HG03439 (cell line): Measurements from ENCODE around the gene GHRL.
"Not testable (repeated sequence)": the region's sequence is repeated elsewhere in the genome, so short reads cannot be mapped to it uniquely, and the experiment has no call there.

Experiments
- ATAC-seq: cut with Tn5 transposase; IDR thresholded peaks from one replicate; pipeline ENCODE4 v1.9.1; 2021; ENCODE audit warnings: mild to moderate bottlenecking, moderate library complexity; ENCODE audit not compliant: unreplicated experiment

Gene GHRL

DNA sequence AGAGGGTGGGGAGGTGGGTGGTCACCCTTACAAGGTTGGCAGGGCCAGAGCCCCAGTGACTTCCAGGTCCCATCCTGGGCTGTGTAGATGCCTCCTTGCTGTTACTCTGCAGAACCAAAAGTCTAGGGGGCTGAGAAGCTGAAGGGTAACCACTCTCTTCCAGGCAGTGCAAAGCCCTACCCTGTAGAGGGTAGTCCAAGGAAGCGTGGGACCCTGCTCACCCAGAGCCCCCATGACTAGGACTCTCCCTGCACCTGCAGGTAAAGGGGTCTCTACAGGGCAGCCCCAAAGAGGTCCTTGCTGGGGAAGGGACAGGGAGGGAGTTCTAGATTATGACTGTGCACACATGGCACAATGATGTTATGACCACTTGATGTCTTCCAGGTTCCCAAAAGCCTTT is 14.2 kb downstream of the GHRL start:
- ATAC-seq: no peak

GRCh38 chr3:10277115-10277625 is 15.6 kb downstream of the GHRL start:
- ATAC-seq: no peak

- ATAC-seq: no peak
Measured at GRCh38 chr3:10274601-10275000, 18.1 kb downstream of the GHRL start.

DNA sequence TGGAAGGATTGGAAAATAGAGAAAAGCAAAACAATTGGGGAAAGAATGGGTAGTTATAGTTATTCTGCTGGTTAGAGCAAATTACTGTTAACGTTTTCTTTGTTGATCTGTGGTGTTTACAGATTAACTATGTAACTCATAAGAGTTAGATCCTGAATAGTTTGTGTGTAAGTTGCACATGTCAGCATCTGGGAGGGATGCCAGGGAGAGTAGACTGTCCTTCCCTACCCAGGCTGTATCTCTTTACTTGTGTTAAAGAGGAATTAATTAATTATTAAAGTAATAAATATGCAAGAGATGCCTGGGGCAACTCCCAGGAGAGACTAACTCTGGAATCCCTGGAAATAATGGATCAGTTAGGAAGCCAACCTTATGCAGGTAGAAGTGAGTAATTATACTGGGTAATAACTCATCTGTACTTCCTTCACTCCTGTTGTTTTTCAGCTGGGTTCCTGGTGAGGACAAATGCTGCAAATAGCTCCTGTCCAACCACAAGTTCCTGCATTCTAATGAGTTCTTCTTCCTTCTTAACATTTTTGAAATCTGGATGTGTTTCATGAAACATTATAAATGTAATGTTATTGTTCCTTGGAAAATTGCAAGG is 18.9 kb downstream of the GHRL start:
- no peak for ATAC-seq

- no peak for ATAC-seq
Measured at GRCh38 chr3:10272977-10273376, 19.8 kb downstream of the GHRL start.

GRCh38 chr3:10272476-10272875 is 20.3 kb downstream of the GHRL start:
- not testable (repeated sequence) for ATAC-seq

DNA sequence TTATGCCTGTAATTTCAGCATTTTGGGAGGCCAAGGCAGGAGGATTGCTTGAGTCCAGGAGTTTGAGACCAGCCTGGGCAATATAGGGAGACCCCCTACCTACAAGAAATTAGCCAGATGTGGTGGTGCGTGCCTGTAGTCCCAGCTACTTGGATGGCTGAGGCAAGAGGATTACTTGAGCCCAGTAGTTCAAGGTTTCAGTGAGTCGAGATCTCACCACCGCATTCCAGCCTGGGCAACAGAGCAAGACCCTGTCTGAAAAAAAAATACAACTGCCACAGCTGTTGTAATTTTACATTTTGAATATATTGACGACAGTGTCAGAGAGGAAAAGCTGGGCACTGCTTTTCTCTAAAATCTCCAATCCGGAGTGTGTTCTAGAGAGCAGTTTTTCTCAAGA is 23.3 kb downstream of the GHRL start:
- ATAC-seq: no peak

DNA sequence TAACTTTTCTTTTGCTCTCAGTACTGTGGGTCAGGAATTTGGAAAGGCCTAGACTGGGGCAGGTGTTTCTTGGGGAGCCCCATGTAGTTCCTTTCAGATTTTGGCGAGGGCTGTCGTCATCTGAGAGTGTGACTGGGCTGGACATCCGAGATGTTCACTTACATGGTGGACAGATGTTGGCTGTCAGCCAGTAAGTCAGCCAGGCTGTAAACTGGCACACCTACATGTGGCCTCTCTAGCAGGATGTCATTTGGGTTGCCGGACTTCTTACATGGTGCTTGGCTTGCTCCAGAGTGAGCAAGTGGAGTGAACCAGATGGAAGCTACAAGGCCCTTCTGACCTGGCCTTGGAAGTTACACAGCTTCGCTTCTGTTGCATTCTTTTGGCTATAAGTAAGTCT is 23.8 kb downstream of the GHRL start:
- ATAC-seq: no peak

GRCh38 chr3:10268116-10268515 is 24.6 kb downstream of the GHRL start:
- ATAC-seq: no peak

DNA sequence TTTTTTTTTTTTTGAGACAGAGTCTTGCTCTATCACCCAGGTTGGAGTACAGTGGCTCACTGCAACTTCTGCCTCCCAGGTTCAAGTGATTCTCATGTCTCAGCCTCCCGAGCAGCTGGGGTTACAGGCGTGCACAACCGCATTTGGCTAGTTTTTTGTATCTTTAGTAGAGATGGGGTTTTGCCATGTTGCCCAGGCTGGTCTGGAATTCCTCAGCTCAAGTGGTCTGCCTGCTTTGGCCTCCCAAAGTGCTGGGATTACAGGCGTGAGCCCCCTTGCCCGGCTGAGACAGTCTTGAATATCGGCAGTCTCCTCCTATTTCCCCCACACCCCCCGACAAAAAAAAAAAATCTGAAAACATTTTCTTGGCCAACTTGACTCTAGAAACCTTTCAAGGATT is 25.8 kb downstream of the GHRL start:
- not testable (repeated sequence) for ATAC-seq

GRCh38 chr3:10265833-10266232 is 26.9 kb downstream of the GHRL start:
- ATAC-seq: no peak

DNA sequence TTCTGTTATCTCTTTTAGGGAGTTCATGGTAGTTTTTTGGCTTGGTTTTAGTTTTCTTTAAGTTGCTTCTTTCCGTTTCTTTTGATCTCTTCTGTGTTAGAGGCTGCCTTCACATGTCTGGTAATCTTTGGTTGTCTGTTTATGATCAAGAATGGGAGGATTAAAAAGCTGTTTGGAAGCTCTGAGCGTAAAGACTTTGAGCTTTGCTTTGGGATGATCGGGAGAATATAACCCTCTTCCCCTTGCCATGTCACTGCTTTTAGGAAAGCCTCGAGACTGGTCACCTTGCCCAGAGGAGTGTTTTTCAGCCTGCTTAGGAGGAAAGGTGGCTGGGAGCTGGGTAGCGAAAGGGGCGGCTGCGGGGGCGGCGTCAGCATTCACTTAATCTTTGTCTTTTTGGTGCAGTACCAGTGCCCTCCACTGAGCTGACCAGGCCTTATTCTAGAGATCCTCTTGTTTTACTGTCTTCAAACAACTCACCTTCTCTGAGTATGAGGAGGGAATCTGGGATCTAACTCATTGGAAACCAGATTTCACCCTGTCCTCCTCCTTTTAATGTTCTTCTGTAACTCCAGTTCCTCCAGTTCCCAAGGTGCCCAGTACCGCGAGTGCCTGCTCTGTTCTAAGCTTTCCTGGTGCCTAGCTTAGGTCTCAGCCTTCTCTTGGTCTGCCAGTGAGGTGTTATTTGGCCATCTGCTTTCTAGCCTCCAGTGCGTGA is 28.9 kb downstream of the GHRL start:
- no peak for ATAC-seq

DNA sequence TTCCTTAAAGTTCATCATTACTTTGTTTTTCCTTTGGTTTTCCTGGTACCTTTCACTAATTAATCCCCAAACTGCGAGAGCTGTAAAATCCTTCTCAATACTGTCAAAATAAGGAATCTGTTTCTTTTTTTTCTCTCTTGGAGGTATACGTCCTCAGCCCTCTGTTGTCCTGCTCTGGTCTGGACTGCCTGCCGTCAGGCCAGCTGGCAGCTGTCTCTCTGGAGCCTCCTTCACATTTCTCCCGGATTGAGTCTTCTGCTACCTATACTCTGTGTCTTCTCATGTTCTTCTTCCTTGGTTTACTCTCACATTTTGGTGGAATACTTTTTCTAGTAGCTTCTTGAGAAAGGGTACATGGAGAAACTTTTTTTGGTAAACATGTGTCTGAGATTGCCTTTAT is 30.7 kb downstream of the GHRL start:
- no peak for ATAC-seq

- no peak for ATAC-seq
Measured at GRCh38 chr3:10260211-10260701, 32.5 kb downstream of the GHRL start.

- no peak for ATAC-seq
Measured at GRCh38 chr3:10259798-10260197, 32.9 kb downstream of the GHRL start.

DNA sequence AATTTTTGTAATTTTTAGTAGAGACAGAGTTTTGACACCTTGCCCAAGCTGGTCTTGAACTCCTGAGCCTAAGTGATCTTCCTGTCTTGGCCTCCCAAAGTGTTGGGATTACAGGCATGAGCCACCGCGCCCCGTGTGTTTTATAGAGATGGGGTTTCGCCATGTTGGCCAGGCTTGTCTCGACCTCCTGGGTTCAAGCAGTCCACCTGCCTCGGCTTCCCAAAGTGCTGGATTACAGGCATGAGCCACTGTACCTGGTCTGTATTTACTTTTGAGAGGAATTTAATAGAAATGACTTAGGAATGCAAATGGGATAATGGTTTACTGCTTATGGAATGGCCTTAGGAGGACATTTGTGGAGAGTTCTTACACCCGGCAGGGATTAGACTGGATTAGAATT is 33.7 kb downstream of the GHRL start:
- no peak for ATAC-seq

DNA sequence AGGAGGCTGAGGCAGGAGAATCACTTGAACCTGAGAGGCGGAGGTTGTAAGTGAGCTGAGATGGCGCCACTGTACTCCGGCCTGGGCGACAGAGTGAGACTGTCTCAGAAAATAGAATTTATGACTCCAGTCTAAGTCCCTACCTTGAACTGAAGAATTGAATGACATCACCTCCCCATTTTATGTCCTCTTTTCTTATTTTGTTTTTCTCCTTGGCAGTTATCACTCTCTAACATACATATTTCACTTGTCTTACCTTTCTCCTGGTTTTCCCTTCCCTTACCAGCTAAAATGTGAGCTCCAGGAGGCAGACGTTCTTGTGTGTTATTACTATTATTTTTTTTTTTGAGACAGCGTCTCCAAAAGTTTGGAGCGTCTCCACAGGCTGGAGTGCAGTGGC is 36.9 kb downstream of the GHRL start:
- no peak for ATAC-seq

- no peak for ATAC-seq
Measured at GRCh38 chr3:10253731-10254130, 39.0 kb downstream of the GHRL start.

GRCh38 chr3:10251006-10251405 is 41.7 kb downstream of the GHRL start:
- no peak for ATAC-seq

- ATAC-seq: no peak
Measured at GRCh38 chr3:10249833-10250232, 42.9 kb downstream of the GHRL start.

GRCh38 chr3:10248984-10249748 is 43.6 kb downstream of the GHRL start:
- ATAC-seq: no peak
